SK-N-SH (cell line): Measurements from ENCODE around the gene CBX8. TPM values are rescaled to one million over a fixed set of nuclear protein-coding genes. Genes with fewer than 3 reads are reported as not detected.

Experiments
- CTCF ChIA-PET: fragments of 300-600, 350-600 bp; formaldehyde crosslinking; extraction: SDS; loops from one replicate; lab custom pipeline; 2021; lab: Yijun Ruan, JAX
- POLR2A ChIA-PET: fragments of 350-600 bp; sonication (Branson Sonifier 250); formaldehyde crosslinking; extraction: SDS; loops from one replicate; lab custom pipeline; 2020; ENCODE audit warnings: antibody characterized with exemption, inconsistent platforms; lab: Yijun Ruan, JAX
- DNase-seq: peaks from one replicate; pipeline ENCODE4 v3.0.0; 2012
- H2AFZ ChIP-seq: fragments of 200-600 bp; sonication (generic); 2 replicates; pipeline ENCODE4 v1.8.1; 2016; ENCODE audit warnings: antibody characterized with exemption, mild to moderate bottlenecking, low read depth
- H3F3A ChIP-seq: fragments of 200-600 bp; sonication (generic); replicated peaks from 2 replicates; pipeline ENCODE3; 2016; ENCODE audit warnings: antibody characterized with exemption, mild to moderate bottlenecking; ENCODE audit not compliant: insufficient read depth
- H3K27ac ChIP-seq, 2 experiments: fragments of 200-500 bp in 1 of 2; fragments of 200-600 bp in 1 of 2; sonication (Bioruptor generic) in 1 of 2; sonication (generic), shearing (Covaris generic) in 1 of 2; 2 replicates each; pipeline versions ENCODE4 v1.5.1 to v1.6.1; 2014 to 2016; ENCODE audit warnings: low read depth in 2 of 2, inconsistent platforms in 1 of 2, low read length in 1 of 2, mild to moderate bottlenecking in 1 of 2, mixed read lengths in 1 of 2
- H3K27me3 ChIP-seq: fragments of 200-600 bp; sonication (generic), shearing (Covaris generic); 2 replicates; pipeline ENCODE4 v1.6.1; 2016; ENCODE audit warnings: mixed run types; ENCODE audit not compliant: insufficient read depth
- H3K36me3 ChIP-seq, 2 experiments: fragments of 200-500 bp in 1 of 2; fragments of 200-600 bp in 1 of 2; sonication (Bioruptor generic) in 1 of 2; sonication (generic) in 1 of 2; replicated peaks in 1 of 2; 2 replicates each; pipeline versions ENCODE3 to v1.5.1; 2014 to 2016; ENCODE audit warnings: low read length in 1 of 2, mild to moderate bottlenecking in 1 of 2; ENCODE audit not compliant: insufficient read depth in 2 of 2, control insufficient read depth in 1 of 2
- H3K4me1 ChIP-seq, 2 experiments: fragments of 200-500 bp in 1 of 2; fragments of 200-600 bp in 1 of 2; sonication (Bioruptor generic) in 1 of 2; sonication (generic), shearing (Covaris generic) in 1 of 2; 2 replicates each; pipeline versions ENCODE4 v1.5.1 to v1.6.1; 2014 to 2016; ENCODE audit warnings: low read depth in 1 of 2, low read length in 1 of 2, mixed run types in 1 of 2; ENCODE audit not compliant: insufficient read depth in 2 of 2, control insufficient read depth in 1 of 2
- H3K4me2 ChIP-seq: fragments of 200-600 bp; sonication (generic), shearing (Covaris generic); 2 replicates; pipeline ENCODE4 v1.6.1; 2017; ENCODE audit warnings: mixed run types
- H3K4me3 ChIP-seq, 2 experiments: fragments of 200-500 bp in 1 of 2; fragments of 200-600 bp in 1 of 2; sonication (Bioruptor generic) in 1 of 2; sonication (generic), shearing (Covaris generic) in 1 of 2; 2 replicates each; pipeline versions ENCODE4 v1.5.1 to v1.8.1; 2014 to 2016; ENCODE audit warnings: low read depth in 2 of 2, inconsistent platforms in 1 of 2, low read length in 1 of 2, mild to moderate bottlenecking in 1 of 2, mixed read lengths in 1 of 2, moderate library complexity in 1 of 2
- H3K79me2 ChIP-seq: fragments of 200-600 bp; sonication (generic); 2 replicates; pipeline ENCODE4 v1.8.1; 2017; ENCODE audit warnings: mild to moderate bottlenecking; ENCODE audit not compliant: insufficient read depth
- H3K9ac ChIP-seq: fragments of 200-600 bp; sonication (generic); 2 replicates; pipeline ENCODE4 v1.6.1; 2017; ENCODE audit warnings: mixed run types
- H3K9me2 ChIP-seq: fragments of 200-600 bp; sonication (generic); 2 replicates; pipeline ENCODE4 v1.6.1; 2017; ENCODE audit warnings: mixed run types
- H3K9me3 ChIP-seq: fragments of 200-600 bp; sonication (generic); 2 replicates; pipeline ENCODE4 v1.6.1; 2017; ENCODE audit warnings: mixed run types, mild to moderate bottlenecking, moderate library complexity
- H4K20me1 ChIP-seq: fragments of 200-600 bp; sonication (generic); 2 replicates; pipeline ENCODE4 v1.6.1; 2017; ENCODE audit warnings: mild to moderate bottlenecking, mixed run types; ENCODE audit not compliant: insufficient read depth
- CHD2 ChIP-seq: fragments of 150-350 bp; IDR thresholded peaks from 2 replicates; pipeline ENCODE4 v1.6.1; 2018; ENCODE audit warnings: low read length; ENCODE audit not compliant: partially characterized antibody
- ELF1 ChIP-seq: IDR thresholded peaks from 2 replicates; pipeline ENCODE4 v1.4.0; 2012
- EZH2phosphoT487 ChIP-seq: fragments of 200-600 bp; sonication (generic); IDR thresholded peaks from 2 replicates; pipeline ENCODE4 v1.6.1; 2017; ENCODE audit warnings: low read depth, mixed run types, mild to moderate bottlenecking, antibody characterized with exemption, moderate library complexity, borderline replicate concordance
- FOXM1 ChIP-seq: IDR thresholded peaks from 2 replicates; pipeline ENCODE4 v1.4.0; 2012; ENCODE audit warnings: low read depth, mild to moderate bottlenecking
- GABPA ChIP-seq: IDR thresholded peaks from 2 replicates; pipeline ENCODE4 v1.4.0; 2012; ENCODE audit warnings: low read depth, mild to moderate bottlenecking
- GATA2 ChIP-seq: sonication (generic); formaldehyde crosslinking; IDR thresholded peaks from 2 replicates; pipeline ENCODE4 v1.5.0; 2020; ENCODE audit warnings: mild to moderate bottlenecking, missing genetic modification reagents
- MAX ChIP-seq: IDR thresholded peaks from 2 replicates; pipeline ENCODE4 v1.4.0; 2012; ENCODE audit warnings: low read depth
- NFIC ChIP-seq: IDR thresholded peaks from 2 replicates; pipeline ENCODE4 v1.4.0; 2012; ENCODE audit warnings: borderline replicate concordance
- NRF1 ChIP-seq: IDR thresholded peaks from 2 replicates; pipeline ENCODE4 v1.6.1; 2012; ENCODE audit warnings: low read depth, mild to moderate bottlenecking, low read length
- POLR2AphosphoS5 ChIP-seq: IDR thresholded peaks from 2 replicates; pipeline ENCODE4 v1.6.1; 2012; ENCODE audit warnings: low read depth, low read length
- REST ChIP-seq: IDR thresholded peaks from 2 replicates; pipeline ENCODE4 v1.6.1; 2012; ENCODE audit warnings: mild to moderate bottlenecking, low read depth, low read length, moderate library complexity
- RXRA ChIP-seq: IDR thresholded peaks from 2 replicates; pipeline ENCODE4 v1.4.0; 2012; ENCODE audit warnings: low read depth, mild to moderate bottlenecking, borderline replicate concordance
- SMC3 ChIP-seq: IDR thresholded peaks from 2 replicates; pipeline ENCODE4 v1.6.1; 2012; ENCODE audit warnings: low read depth, low read length, improper control_type of control experiment
- TAF1 ChIP-seq: IDR thresholded peaks from 2 replicates; pipeline ENCODE4 v1.6.1; 2012; ENCODE audit warnings: low read depth, mild to moderate bottlenecking, low read length, moderate library complexity, borderline replicate concordance
- TCF12 ChIP-seq: IDR thresholded peaks from 2 replicates; pipeline ENCODE4 v1.4.0; 2012
- TEAD4 ChIP-seq: IDR thresholded peaks from 2 replicates; pipeline ENCODE4 v1.4.0; 2012; ENCODE audit warnings: mild to moderate bottlenecking, borderline replicate concordance; ENCODE audit not compliant: insufficient read depth
- YY1 ChIP-seq: IDR thresholded peaks from 2 replicates; pipeline ENCODE4 v1.4.0; 2012; ENCODE audit warnings: low read depth, mild to moderate bottlenecking
- WGBS: methylation state at CpG from one replicate; pipeline ENCODE4 v1.1.6; 2017; ENCODE audit warnings: low lambda C conversion rate; 5-methylcytosine and 5-hydroxymethylcytosine counted together
- polyA plus RNA-seq, 3 experiments: library from polyadenylated mRNA; depleted of rRNA; stranded (reverse); fragments of >200 nt; gene quantifications; 2 replicates each; pipeline ENCODE4 v1.2.3, GENCODE V29; 2012
- TF ChIP-seq, protein P1 (sequence below): IDR thresholded peaks from 2 replicates; pipeline ENCODE4 v1.4.0; 2012; ENCODE audit warnings: low read depth, borderline replicate concordance
- TF ChIP-seq, protein P2 (sequence below): IDR thresholded peaks from 2 replicates; pipeline ENCODE4 v1.4.0; 2012; ENCODE audit warnings: low read depth, borderline replicate concordance
- TF ChIP-seq, protein P3 (sequence below): fragments of 200-600 bp; sonication (generic); IDR thresholded peaks from 2 replicates; pipeline ENCODE4 v1.6.1; 2017; ENCODE audit warnings: antibody characterized with exemption, mild to moderate bottlenecking, moderate library complexity

The CBX8 gene
- polyA plus RNA-seq, 1 of the 3 experiments (the other 2 are of a cell fraction) = 2.9 TPM

DNA sequence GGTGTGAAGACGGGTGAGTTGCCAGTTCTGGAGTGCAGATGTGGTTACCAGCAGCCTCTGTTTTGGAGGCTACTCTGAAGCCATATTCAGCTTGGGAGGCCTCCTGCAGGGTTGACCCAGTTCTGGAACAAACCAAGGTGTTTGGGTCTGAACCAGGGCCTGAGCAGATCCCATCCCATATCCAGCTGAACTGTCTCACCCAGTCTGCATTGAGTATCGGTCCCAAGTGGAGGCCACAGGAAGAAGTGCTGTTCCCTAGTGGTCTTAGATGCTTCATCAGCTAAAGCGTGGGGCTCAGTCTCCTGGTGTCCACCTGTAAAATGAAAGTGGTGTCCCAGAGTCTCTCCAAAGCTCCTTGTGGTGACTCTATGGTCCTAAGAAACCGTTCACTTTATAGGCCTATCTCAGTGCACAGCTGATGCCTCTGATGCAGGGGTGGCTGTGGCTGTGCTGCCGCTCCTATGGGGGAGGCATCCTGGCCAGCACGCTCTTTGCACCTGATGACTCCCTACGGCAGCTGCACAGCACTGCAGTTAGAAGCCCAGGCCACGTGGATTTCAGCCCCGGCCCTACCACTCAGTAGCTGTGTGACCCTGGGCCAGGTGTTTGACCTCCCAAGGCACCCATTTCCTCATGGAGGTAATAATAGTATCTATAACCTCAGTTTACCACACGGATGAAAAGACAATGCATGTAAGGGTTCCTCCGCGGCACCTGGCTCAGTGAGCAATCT, 21.3 kb upstream of the CBX8 start:
- no peaks in the 10 kb centered on the region for H3K36me3 ChIP-seq
- H3K27ac ChIP-seq = no peak overlapping the region
- H4K20me1 ChIP-seq = no peaks in the 10 kb centered on the region
- H3K9me3 ChIP-seq = no peaks in the 10 kb centered on the region
- peaks cover 0 to 9% of the 10 kb centered on the region in 2 experiments; a peak in 1 of 4 replicates for H3K4me1 ChIP-seq
- TF ChIP-seq, protein P1, sequence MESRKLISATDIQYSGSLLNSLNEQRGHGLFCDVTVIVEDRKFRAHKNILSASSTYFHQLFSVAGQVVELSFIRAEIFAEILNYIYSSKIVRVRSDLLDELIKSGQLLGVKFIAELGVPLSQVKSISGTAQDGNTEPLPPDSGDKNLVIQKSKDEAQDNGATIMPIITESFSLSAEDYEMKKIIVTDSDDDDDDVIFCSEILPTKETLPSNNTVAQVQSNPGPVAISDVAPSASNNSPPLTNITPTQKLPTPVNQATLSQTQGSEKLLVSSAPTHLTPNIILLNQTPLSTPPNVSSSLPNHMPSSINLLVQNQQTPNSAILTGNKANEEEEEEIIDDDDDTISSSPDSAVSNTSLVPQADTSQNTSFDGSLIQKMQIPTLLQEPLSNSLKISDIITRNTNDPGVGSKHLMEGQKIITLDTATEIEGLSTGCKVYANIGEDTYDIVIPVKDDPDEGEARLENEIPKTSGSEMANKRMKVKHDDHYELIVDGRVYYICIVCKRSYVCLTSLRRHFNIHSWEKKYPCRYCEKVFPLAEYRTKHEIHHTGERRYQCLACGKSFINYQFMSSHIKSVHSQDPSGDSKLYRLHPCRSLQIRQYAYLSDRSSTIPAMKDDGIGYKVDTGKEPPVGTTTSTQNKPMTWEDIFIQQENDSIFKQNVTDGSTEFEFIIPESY = no peak
- TF ChIP-seq NRF1 (no peak), MAX (no peak), EZH2phosphoT487 (no peak), YY1 (no peak), POLR2AphosphoS5 (no peak), CHD2 (no peak), RXRA (no peak), TEAD4 (no peak), TCF12 (no peak), SMC3 (no peak), GATA2 (no peak), FOXM1 (no peak), TAF1 (no peak), GABPA (no peak), ELF1 (no peak), REST (no peak), NFIC (no peak)
- TF ChIP-seq, protein P2, sequence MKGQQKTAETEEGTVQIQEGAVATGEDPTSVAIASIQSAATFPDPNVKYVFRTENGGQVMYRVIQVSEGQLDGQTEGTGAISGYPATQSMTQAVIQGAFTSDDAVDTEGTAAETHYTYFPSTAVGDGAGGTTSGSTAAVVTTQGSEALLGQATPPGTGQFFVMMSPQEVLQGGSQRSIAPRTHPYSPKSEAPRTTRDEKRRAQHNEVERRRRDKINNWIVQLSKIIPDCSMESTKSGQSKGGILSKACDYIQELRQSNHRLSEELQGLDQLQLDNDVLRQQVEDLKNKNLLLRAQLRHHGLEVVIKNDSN = no peak
- TF ChIP-seq, protein P3, sequence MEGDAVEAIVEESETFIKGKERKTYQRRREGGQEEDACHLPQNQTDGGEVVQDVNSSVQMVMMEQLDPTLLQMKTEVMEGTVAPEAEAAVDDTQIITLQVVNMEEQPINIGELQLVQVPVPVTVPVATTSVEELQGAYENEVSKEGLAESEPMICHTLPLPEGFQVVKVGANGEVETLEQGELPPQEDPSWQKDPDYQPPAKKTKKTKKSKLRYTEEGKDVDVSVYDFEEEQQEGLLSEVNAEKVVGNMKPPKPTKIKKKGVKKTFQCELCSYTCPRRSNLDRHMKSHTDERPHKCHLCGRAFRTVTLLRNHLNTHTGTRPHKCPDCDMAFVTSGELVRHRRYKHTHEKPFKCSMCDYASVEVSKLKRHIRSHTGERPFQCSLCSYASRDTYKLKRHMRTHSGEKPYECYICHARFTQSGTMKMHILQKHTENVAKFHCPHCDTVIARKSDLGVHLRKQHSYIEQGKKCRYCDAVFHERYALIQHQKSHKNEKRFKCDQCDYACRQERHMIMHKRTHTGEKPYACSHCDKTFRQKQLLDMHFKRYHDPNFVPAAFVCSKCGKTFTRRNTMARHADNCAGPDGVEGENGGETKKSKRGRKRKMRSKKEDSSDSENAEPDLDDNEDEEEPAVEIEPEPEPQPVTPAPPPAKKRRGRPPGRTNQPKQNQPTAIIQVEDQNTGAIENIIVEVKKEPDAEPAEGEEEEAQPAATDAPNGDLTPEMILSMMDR = no peak
- H3K9me2 ChIP-seq = no peaks in the 10 kb centered on the region
- no peak overlapping the region for H3K9ac ChIP-seq
- H2AFZ ChIP-seq = no peak overlapping the region
- DNase-seq = no peak
- no peak overlapping the region for H3K4me3 ChIP-seq
- no peaks in the 10 kb centered on the region for H3K79me2 ChIP-seq
- no peaks in the 10 kb centered on the region for H3K27me3 ChIP-seq
- H3K4me2 ChIP-seq = no peak overlapping the region
- ChIA-PET POLR2A (interaction anchor here (1.0 to 2.1 kb wide), 3 partner anchors 8 to 14 kb away, joined by 3 to 7 read pairs (median 3); no protein-coding TSS in a partner anchor), CTCF (interaction anchor here (0.7 to 14.7 kb wide), 10 partner anchors 8 to 187 kb away, joined by 3 to 216 read pairs (median 11); partner anchors contain the start of gene CBX4)
- no peaks in the 10 kb centered on the region for H3F3A ChIP-seq
- 83% methylated on average over 12 of the region's 12 CpGs for WGBS
